Stimulated activated CD8-positive, alpha-beta memory T cell treated with anti-CD3 and anti-CD28 coated beads, Interleukin-2, amount 100 ng/mL, for 1 hour (primary cell): ENCODE results near the gene ZNF691.
"Not testable (repeated sequence)": the region's sequence is repeated elsewhere in the genome, so short reads cannot be mapped to it uniquely, and the experiment has no call there.

ENCODE experiments used
- DNase-seq, 2 donors: peaks; one replicate each; pipeline ENCODE4 v3.0.0-alpha.2; 2020; ENCODE audit warnings: low read depth in 2 of 2

The ZNF691 gene

DNA sequence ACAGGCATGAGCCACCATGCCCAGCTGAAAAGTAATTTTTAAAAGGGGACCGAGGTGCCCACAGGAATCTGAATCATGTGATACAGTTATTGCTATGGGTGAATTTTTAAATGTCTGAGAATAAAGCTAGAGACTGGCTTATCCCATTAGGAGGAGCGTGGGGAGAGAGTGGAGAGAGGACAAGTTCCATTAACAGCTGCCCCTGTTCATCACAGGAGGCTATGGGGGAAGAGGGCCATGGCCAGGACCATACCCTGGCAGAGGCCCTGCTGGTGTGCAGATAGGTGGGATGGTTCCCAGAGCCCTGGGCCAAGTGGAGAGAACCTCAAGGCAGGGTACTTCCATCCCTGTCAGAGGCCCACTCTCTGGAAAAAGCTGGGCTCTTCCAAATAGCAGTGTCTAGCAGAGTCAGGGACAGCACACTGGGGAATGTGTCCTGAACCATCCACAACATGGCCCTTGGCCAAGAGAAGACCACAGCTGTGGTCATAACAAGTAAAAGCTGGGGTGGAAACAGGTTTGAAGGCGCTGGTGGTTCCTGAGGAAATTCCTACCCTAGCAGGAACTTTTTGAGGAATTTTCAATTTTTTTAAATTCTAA is 13.7 kb upstream of the ZNF691 start:
- DNase-seq, result no peak

GRCh38 chr1:42833981-42834380 is 12.4 kb upstream of the ZNF691 start:
- DNase-seq, result no peak

- no peak for DNase-seq
These were observed 11.6 kb upstream of the ZNF691 start for GRCh38 chr1:42834803-42835202.

GRCh38 chr1:42835422-42835821 is 11.0 kb upstream of the ZNF691 start:
- DNase-seq, result no peak

- DNase-seq, result no peak
These were observed 8.7 kb upstream of the ZNF691 start for GRCh38 chr1:42837709-42838108.

- no peak for DNase-seq
These were observed 7.8 kb upstream of the ZNF691 start for GRCh38 chr1:42838482-42839190.

GRCh38 chr1:42841010-42841409 is 5.4 kb upstream of the ZNF691 start:
- DNase-seq, result no peak

DNA sequence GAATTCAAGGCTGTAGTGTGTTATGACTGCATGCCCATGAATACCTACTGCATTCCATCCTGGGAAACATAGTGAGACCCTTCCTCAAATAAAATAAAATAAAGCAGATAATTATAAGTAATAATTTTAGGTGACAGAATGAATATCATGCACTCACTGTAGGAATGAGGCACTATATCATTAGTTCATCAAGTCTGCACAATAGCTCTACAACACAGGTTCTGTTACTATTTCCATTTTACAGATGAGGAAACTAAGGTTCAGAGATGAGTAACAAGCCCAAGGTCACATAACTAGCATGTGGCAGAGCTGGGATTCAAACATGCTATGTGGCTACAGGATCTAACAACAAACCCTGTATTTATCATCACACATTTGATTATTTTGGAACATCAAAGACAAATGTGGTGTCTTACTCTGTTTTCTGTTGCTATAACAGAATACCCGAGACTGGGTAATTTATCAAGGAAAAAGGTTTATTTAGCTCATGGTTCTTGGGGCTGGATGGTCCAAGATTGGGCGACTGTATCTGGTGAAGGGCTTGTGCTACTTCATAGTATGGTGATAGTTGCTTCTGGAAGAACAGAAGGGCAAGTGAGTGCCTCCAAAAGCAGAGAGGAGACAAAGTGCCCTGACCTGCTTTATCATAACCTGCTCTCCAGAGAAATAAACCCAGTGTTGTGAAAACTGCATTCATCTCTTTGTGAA is 4.8 kb upstream of the ZNF691 start:
- no peak for DNase-seq

GRCh38 chr1:42844592-42845140 is 1.7 kb upstream of the ZNF691 start:
- DNase-seq, result no peak

DNA sequence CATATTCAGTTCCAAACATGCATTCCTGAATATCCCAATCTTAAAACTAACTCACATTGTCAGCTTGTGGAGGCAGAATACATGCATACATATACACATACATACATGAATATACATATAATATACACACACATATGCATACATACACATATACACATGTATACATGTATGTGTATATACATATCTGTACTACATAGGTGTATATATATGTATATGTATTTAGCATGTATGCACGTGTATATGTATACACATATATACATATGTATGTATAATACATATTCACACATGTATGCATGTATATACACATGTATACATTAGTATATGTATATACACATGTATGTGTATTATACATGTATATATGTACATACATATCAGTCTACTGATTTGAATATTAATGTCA is 1.2 kb upstream of the ZNF691 start:
- DNase-seq, result no peak

- DNase-seq, result no peak
These were observed 552 bp upstream of the ZNF691 start for GRCh38 chr1:42845866-42846256.

DNA sequence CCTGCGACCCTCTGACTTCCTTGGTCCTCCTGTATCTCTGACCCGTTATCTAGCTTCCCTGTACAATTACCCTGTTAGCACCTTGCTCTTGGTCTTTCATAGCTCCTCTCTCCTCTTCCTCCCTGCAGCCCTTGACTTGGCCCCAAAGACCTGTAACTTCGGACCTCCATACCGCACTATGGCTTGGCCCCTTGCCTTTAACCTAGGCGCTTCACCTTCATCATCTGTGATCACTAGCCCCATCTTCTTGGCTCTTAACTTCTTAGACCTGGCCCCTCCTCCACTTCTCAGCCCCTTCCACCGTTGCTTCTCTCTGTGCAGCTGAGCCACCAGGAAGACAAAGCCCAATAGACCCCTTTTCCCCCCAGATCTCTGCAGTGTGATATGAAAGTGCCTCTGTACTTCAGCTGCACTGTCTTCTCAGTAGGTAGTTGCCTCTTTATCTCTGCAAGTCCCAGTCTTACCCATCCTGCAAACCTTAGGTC is 740 bp downstream of the ZNF691 start:
- no peak for DNase-seq

DNA sequence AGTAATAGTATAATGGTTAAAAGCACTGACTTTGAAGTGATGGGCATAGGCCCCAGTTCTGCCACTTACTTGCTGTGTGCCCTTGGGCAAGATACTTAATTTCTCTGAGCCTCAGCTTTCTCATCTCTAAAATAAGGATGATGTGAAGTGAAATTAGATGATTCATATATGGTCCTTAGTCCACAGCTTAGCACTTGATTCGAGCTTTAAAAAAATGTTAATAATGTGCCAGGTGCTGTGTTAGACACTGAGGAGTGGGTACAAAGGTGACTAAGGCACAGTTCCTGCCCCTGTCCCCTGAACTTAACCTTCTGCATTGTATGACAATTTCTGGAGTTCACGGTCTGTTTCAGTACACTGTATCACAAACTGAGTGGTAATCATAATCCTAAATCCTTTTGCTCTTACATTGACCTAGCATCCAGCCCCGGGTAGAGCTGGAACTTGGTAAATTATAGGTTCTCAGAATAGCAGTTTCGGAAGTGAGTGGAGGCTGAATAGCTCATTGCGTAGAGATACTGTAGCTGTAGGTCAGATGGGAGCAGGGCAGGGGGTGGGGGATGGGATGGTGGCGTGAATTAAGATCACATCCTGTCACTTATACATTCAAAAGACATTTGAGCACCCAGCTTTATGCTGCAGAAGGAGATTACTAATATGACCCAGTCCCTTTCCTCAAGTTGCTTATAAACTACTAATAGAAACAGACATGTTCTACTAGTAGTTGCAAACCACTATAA is 1.5 kb downstream of the ZNF691 start:
- no peak for DNase-seq

GRCh38 chr1:42848823-42849537 is 2.6 kb downstream of the ZNF691 start:
- no peak for DNase-seq

DNA sequence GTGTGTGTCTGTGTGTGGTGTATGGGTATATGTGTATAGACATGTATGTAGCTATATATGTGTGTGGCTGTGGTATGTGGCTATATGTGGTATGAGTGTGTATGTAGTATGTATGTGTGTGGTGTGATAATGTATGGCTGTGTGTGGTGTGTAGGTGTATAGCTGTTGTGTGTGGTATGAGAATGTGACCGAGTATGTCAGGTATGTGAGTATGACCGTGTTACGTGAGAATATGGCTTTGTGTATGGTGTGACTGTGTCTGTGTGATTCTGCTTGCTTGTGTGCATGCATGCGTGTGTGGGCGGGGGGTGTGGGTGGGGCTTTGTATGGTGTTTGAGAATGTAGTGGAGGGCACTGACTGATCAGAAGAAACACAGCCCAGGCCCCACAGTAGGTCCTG is 3.5 kb downstream of the ZNF691 start:
- DNase-seq, result no peak

DNA sequence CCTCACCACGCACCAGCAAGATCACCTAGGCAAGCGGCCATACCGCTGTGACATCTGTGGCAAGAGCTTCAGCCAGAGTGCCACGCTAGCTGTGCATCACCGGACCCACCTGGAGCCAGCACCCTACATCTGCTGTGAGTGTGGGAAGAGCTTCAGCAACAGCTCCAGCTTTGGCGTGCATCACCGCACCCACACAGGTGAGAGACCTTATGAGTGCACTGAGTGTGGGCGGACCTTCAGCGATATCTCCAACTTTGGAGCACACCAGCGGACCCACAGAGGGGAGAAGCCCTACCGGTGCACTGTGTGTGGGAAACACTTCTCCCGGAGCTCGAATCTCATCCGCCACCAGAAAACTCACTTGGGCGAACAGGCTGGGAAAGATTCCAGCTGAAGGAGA is 5.0 kb downstream of the ZNF691 start:
- DNase-seq, result no peak

GRCh38 chr1:42851960-42852607 is 5.7 kb downstream of the ZNF691 start:
- DNase-seq, result no peak

DNA sequence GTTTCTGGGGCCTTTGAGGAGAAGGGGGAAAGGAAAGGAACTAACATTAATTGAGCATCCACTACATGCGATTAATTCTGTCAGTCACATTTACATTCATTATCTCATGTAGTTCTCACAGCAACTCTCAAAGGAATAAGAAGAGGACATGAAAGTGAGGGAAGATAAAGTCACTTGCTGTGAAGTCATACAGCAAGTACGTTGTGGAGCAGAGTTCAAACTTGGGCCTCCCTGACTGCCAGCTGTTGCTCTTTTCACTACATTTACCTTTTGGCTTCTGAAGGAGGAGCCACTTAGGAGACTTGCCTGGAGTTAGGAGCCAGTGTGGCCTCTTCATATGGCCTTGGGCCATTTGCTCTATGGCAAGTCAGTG is 6.2 kb downstream of the ZNF691 start:
- DNase-seq, result no peak

DNA sequence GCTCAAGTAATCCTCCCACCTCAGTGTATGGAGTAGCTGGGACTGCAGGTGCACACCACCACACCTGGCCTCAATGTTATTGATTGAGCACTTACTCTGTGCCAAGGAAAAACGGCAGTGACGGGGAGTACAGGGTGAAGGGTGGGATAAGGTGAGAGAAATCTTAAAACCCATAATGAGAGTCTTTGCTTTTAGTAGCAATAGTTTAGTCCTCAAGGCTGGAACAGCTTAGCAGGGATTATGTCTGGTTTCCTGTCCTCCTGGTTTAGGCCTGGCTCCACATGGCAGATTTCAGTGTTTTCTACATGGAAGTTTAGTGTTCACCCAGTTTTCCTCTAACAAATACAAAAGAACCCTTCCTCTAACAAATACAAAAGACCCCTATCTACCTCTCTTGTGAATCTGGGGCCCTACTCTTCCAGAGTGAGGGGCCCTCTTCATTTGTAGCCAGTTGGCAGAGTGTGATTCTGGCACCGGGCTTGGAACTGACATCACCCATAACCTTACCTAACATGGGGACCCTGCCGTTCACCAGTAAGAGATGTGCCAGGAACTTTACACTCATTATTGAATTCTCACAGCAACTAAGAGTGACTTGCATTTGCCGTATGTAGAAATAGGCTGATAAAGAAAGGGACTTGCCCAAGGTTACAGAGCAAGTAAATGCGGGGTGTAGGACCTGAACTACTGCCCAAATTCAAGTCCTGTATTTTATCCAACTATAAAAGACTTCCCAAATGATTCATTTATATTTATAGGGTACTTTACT is 6.9 kb downstream of the ZNF691 start:
- no peak for DNase-seq

GRCh38 chr1:42856554-42856953 is 10.1 kb downstream of the ZNF691 start:
- not testable (repeated sequence) for DNase-seq
